OCI-LY7 (cell line): ENCODE data around the gene BRSK2. TPM values are rescaled to one million over a fixed set of nuclear protein-coding genes. Genes with fewer than 3 reads are reported as not detected.

ENCODE experiments used
- BruUV-seq: library from RNA; stranded (reverse); fragments of 400-500 nt; replicated peaks from 2 replicates; lab custom pipeline; 2021; lab: Mats Ljungman, UMichigan
- CTCF ChIA-PET: fragments of 300-600 bp; sonication (Branson Sonifier 250); formaldehyde crosslinking; loops from one replicate; lab custom pipeline; 2022; ENCODE audit warnings: antibody characterized with exemption; ENCODE audit not compliant: unreplicated experiment; lab: Charles Lee
- POLR2A ChIA-PET: fragments of 300-600 bp; sonication (Branson Sonifier 250); formaldehyde crosslinking; loops from one replicate; lab custom pipeline; 2022; ENCODE audit warnings: antibody characterized with exemption; lab: Charles Lee
- DNase-seq: peaks from one replicate; pipeline ENCODE4 v3.0.0-alpha.2; 2015; ENCODE audit warnings: low spot score
- H2AFZ ChIP-seq: fragments of 200-600 bp; sonication (generic), shearing (Covaris generic); 2 replicates; pipeline ENCODE4 v1.6.1; 2014; ENCODE audit warnings: mild to moderate bottlenecking, antibody characterized with exemption, low read length, moderate library complexity
- H3K27ac ChIP-seq: fragments of 200-600 bp; sonication (generic); 2 replicates; pipeline ENCODE4 v1.5.1; 2014; ENCODE audit warnings: mixed run types, low read depth, mild to moderate bottlenecking, moderate library complexity, low read length, inconsistent platforms; ENCODE audit not compliant: poor library complexity, severe bottlenecking
- H3K36me3 ChIP-seq: fragments of 200-600 bp; sonication (generic); 2 replicates; pipeline ENCODE4 v1.6.1; 2014; ENCODE audit warnings: mild to moderate bottlenecking, antibody characterized with exemption, low read length, moderate library complexity, mixed read lengths; ENCODE audit not compliant: insufficient read depth
- H3K4me1 ChIP-seq: fragments of 200-600 bp; sonication (generic); 2 replicates; pipeline ENCODE4 v1.5.1; 2014; ENCODE audit warnings: mild to moderate bottlenecking, low read length; ENCODE audit not compliant: insufficient read depth, poor library complexity, severe bottlenecking
- H3K4me2 ChIP-seq: fragments of 200-600 bp; sonication (generic); 2 replicates; pipeline ENCODE4 v1.6.1; 2014; ENCODE audit warnings: mild to moderate bottlenecking, low read length
- H3K4me3 ChIP-seq: fragments of 200-600 bp; sonication (generic); 2 replicates; pipeline ENCODE4 v1.5.1; 2014; ENCODE audit warnings: mild to moderate bottlenecking, low read depth, low read length; ENCODE audit not compliant: poor library complexity, severe bottlenecking
- H3K79me2 ChIP-seq: fragments of 200-600 bp; sonication (generic); 2 replicates; pipeline ENCODE4 v1.6.1; 2016; ENCODE audit warnings: low read depth, mild to moderate bottlenecking, low read length, moderate library complexity, mixed read lengths; ENCODE audit not compliant: insufficient read depth
- H3K9me2 ChIP-seq: fragments of 200-600 bp; sonication (generic); 2 replicates; pipeline ENCODE4 v1.6.1; 2016; ENCODE audit warnings: mild to moderate bottlenecking, low read length, mixed read lengths; ENCODE audit not compliant: insufficient read depth
- H3K9me3 ChIP-seq: fragments of 200-600 bp; sonication (generic); 2 replicates; pipeline ENCODE4 v1.6.1; 2014; ENCODE audit warnings: mild to moderate bottlenecking, mixed run types, low read length, mixed read lengths
- H4K20me1 ChIP-seq: fragments of 200-600 bp; sonication (generic); 2 replicates; pipeline ENCODE4 v1.6.1; 2014; ENCODE audit warnings: mild to moderate bottlenecking, antibody characterized with exemption, low read length, moderate library complexity, mixed read lengths; ENCODE audit not compliant: insufficient read depth
- CTCF ChIP-seq: fragments of 200-600 bp; sonication (generic); conservative IDR thresholded peaks from 2 replicates; pipeline ENCODE4 v1.5.1; 2014; ENCODE audit warnings: mild to moderate bottlenecking, antibody characterized with exemption, low read length, moderate library complexity, mixed read lengths
- EZH2phosphoT487 ChIP-seq: fragments of 200-600 bp; sonication (generic); IDR thresholded peaks from 2 replicates; pipeline ENCODE4 v1.6.1; 2018; ENCODE audit warnings: low read depth, borderline replicate concordance, mild to moderate bottlenecking, mixed run types, antibody characterized with exemption, low read length, moderate library complexity, mixed read lengths
- intact Hi-C: fragments of 100-400 bp; cut with micrococcal nuclease; formaldehyde crosslinking; loops from one replicate; pipeline ENCODE4 v1.10.0; 2022; ENCODE audit not compliant: unreplicated experiment
- total RNA-seq, 2 experiments: library from RNA; depleted of rRNA in 1 of 2; stranded (reverse); fragments of >200 nt in 1 of 2; shearing (Covaris generic) in 1 of 2; gene quantifications; 2 replicates each; pipeline ENCODE4 v1.2.3, GENCODE V29; 2014 to 2022

Gene BRSK2
- total RNA-seq, 2 experiments from 2014 or later, result not detected

- ChIA-PET POLR2A (no interaction called here), CTCF (no interaction called here)
- no peaks in the 10 kb centered on the region for H3K36me3 ChIP-seq
- no peaks in the 10 kb centered on the region for H3K79me2 ChIP-seq
- no peaks in the 10 kb centered on the region for H3K9me2 ChIP-seq
- H4K20me1 ChIP-seq, result no peaks in the 10 kb centered on the region
- H2AFZ ChIP-seq, result no peak overlapping the region
- no peaks in the 10 kb centered on the region for H3K9me3 ChIP-seq
- TF ChIP-seq EZH2phosphoT487, result no peak
- no peak for TF ChIP-seq CTCF
- intact Hi-C loops, result no loop called here
- H3K27ac ChIP-seq, result no peak overlapping the region
- H3K4me1 ChIP-seq, result no peaks in the 10 kb centered on the region
- H3K4me2 ChIP-seq, result no peak overlapping the region
- no peak overlapping the region for H3K4me3 ChIP-seq
- no peak for DNase-seq
- no TSS peak for BruUV-seq
These were observed 8.3 kb downstream of the BRSK2 start for GRCh38 chr11:1397862-1398527.

GRCh38 chr11:1398528-1399235 lies 8.9 kb downstream of the BRSK2 start:
- Histone ChIP-seq H4K20me1 (no peaks in the 10 kb centered on the region), H2AFZ (no peak overlapping the region), H3K4me1 (no peaks in the 10 kb centered on the region), H3K36me3 (no peaks in the 10 kb centered on the region), H3K9me3 (no peaks in the 10 kb centered on the region), H3K4me3 (no peak overlapping the region), H3K9me2 (no peaks in the 10 kb centered on the region), H3K4me2 (no peak overlapping the region), H3K79me2 (no peaks in the 10 kb centered on the region), H3K27ac (no peak overlapping the region)
- TF ChIP-seq CTCF (no peak), EZH2phosphoT487 (no peak)
- intact Hi-C loops, result no loop called here
- no peak for DNase-seq
- ChIA-PET CTCF (interaction anchor here (0.6 kb wide), 1 partner anchor 61 kb away, joined by 5 read pairs; no protein-coding TSS in a partner anchor), POLR2A (no interaction called here)
- no TSS peak for BruUV-seq
